Motor neuron (in vitro differentiated cells): ENCODE data around the gene MRPL55. TPM values are rescaled to one million over a fixed set of nuclear protein-coding genes. Genes with fewer than 3 reads are reported as not detected.
A peak's percentile ranks its signal among the peaks of the same experiment; 100 is the strongest.

Experiments
- ATAC-seq, 8 experiments: fragments of 200-7000 bp; cut with Tn5 transposase; replicated peaks in 6 of 8; 2 replicates each; pipeline ENCODE4 v1.8.0; 2021; ENCODE audit warnings: mild to moderate bottlenecking in 8 of 8, moderate library complexity in 8 of 8
- H3K27ac ChIP-seq, 2 donors: fragments of 250-450 bp; sonication (Bioruptor Pico); 2 replicates each; pipeline ENCODE4 v1.9.0; 2021; ENCODE audit warnings: antibody characterized with exemption in 2 of 2, mild to moderate bottlenecking in 2 of 2, moderate library complexity in 1 of 2
- H3K4me1 ChIP-seq, 2 donors: fragments of 250-450 bp; sonication (Bioruptor Pico); replicated peaks in 1 of 2; 2 replicates each; pipeline ENCODE4 v1.6.1; 2021; ENCODE audit warnings: antibody characterized with exemption in 2 of 2, mild to moderate bottlenecking in 2 of 2, moderate library complexity in 1 of 2
- H3K4me3 ChIP-seq, 5 donors: fragments of 250-450 bp; sonication (Bioruptor Pico); 2 replicates each; pipeline ENCODE4 v1.9.0; 2021; ENCODE audit warnings: antibody characterized with exemption in 5 of 5, mild to moderate bottlenecking in 5 of 5, moderate library complexity in 4 of 5
- WGBS, 10 experiments: fragments of 450-650 bp; shearing (Covaris generic); methylation state at CpG; one replicate each; pipeline ENCODE4 v1.0.0; 2022; 5-methylcytosine and 5-hydroxymethylcytosine counted together
- in situ Hi-C, 9 experiments: fragments of 400-800 bp; cut with MboI; loops; one replicate each; pipeline ENCODE4 v1.15.0; 2021; ENCODE audit warnings: low sequenced_read_pairs in 9 of 9, low pct_unique_long_range_greater_than_20kb in 2 of 9; ENCODE audit not compliant: unreplicated experiment in 9 of 9
- total RNA-seq, 8 experiments: library from RNA; unstranded; fragments of 300-600 nt; gene quantifications; 2 replicates each; pipeline versions ENCODE4 v1.2.3 to v1.2.4, GENCODE V29; 2022

Gene MRPL55
- total RNA-seq, 8 experiments from 2014 or later = 60.7 to 175 (median 87.2) TPM

DNA sequence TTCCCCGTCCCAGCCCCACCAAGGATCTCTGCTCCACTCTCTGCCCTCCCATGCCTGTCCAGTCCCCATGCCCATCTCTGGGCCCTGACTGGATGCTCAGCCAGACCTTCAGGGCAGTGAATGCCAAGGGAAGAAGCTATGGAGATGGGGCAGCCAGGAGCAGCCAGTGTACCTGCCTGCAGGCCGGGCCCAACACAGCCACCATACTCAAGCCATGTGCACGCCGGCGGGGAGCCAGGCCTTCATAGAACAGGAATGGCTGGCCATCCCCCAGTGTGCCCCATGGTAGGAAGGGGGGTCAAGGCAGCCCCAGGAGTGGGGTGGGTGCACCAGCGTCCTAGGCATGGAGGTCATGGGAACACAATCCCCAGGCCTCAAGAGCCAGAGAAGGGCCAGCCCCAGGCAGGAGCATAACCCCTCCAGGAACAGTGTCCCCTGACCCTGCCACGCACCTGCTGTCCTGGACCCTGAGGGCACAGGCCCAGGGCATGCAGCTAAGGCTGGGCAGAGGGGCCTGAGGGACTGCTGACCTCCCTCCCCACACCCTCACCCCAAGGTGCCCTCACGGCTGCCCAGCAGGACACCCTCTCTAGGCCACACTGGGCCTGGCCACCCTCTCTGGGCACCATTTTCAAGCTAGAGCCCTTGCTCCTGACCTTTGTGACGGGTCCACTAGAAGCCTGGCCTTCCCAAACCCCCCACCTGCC lies 46.9 kb downstream of the MRPL55 start:
- in situ Hi-C loops = no loop called here
- Histone ChIP-seq H3K27ac (no peak overlapping the region), H3K4me1 (peaks cover 2 to 9% of the 10 kb centered on the region in 2 donors), H3K4me3 (no peak overlapping the region)
- no peak for ATAC-seq
- 60 to 100% (median 83%) methylated on average over 1 to 4 of the region's 9 CpGs; no CpG with 5 or more reads in 6 of the 10 experiments for WGBS, 10 experiments

DNA sequence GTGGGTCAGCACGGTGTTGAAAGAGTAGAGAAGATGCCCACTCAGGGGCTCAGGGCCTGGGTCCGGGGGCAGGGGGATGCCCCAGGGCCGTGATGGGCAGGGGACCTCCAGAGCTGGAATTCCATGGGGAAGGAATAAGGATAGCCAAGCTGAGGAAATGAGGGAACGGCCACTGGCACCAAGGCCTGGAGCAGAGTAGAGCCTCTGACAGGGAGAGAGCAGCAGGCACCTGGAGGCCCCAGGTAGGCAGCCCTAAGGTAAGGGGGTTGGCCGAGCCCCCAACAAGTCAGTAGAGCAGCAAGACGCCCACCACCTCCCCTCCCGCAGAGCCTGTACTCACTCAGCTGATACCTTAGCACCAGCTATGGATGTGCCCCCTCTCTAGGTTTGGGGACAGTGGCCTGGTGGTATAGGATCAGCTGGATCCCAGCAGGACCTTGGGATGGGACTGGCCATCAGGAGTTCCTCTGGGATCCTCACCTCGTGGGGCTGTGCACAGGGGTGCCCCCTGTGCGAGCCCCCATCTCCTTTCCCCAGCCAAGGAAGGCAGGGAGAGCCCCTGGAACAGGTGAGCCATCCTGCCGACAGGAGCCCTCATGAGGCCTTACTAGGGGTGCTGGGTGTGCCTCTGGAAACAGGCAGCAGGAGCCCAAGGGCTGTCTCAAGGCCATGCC lies 47.6 kb downstream of the MRPL55 start:
- in situ Hi-C loops = no loop called here
- peak overlapping the region in 1 of 5 donors; percentile 42 for H3K4me3 ChIP-seq
- 0 to 100% (median 88%) methylated on average over 1 to 5 of the region's 10 CpGs; no CpG with 5 or more reads in 5 of the 10 experiments for WGBS, 10 experiments
- H3K4me1 ChIP-seq = peaks cover 2 to 9% of the 10 kb centered on the region in 2 donors
- H3K27ac ChIP-seq = no peak overlapping the region
- no peak for ATAC-seq

DNA sequence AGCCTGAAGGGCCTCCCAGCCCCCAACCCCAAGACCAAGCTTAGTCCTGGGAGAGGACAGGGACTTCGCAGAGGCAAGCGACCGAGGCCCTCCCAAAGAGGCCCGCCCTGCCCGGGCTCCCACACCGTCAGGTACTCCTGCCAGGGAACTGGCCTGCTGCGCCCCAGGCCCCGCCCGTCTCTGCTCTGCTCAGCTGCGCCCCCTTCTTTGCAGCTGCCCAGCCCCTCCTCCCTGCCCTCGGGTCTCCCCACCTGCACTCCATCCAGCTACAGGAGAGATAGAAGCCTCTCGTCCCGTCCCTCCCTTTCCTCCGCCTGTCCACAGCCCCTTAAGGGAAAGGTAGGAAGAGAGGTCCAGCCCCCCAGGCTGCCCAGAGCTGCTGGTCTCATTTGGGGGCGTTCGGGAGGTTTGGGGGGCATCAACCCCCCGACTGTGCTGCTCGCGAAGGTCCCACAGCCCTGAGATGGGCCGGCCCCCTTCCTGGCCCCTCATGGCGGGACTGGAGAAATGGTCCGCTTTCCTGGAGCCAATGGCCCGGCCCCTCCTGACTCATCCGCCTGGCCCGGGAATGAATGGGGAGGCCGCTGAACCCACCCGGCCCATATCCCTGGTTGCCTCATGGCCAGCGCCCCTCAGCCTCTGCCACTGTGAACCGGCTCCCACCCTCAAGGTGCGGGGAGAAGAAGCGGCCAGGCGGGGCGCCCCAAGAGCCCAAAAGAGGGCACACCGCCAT lies 48.5 kb downstream of the MRPL55 start:
- Histone ChIP-seq H3K4me1 (peaks cover 2 to 9% of the 10 kb centered on the region in 2 donors), H3K4me3 (peak overlapping the region in 4 of 5 donors; percentile 1 to 42 (median 29)), H3K27ac (peak overlapping the region in 1 of 2 donors; percentile 68)
- WGBS, 10 experiments = 0 to 71% (median 31%) methylated on average over 2 to 12 of the region's 34 CpGs; no CpG with 5 or more reads in 3 of the 10 experiments
- in situ Hi-C loops = no loop called here
- ATAC-seq = peak; percentile 14 to 57 (median 48)

DNA sequence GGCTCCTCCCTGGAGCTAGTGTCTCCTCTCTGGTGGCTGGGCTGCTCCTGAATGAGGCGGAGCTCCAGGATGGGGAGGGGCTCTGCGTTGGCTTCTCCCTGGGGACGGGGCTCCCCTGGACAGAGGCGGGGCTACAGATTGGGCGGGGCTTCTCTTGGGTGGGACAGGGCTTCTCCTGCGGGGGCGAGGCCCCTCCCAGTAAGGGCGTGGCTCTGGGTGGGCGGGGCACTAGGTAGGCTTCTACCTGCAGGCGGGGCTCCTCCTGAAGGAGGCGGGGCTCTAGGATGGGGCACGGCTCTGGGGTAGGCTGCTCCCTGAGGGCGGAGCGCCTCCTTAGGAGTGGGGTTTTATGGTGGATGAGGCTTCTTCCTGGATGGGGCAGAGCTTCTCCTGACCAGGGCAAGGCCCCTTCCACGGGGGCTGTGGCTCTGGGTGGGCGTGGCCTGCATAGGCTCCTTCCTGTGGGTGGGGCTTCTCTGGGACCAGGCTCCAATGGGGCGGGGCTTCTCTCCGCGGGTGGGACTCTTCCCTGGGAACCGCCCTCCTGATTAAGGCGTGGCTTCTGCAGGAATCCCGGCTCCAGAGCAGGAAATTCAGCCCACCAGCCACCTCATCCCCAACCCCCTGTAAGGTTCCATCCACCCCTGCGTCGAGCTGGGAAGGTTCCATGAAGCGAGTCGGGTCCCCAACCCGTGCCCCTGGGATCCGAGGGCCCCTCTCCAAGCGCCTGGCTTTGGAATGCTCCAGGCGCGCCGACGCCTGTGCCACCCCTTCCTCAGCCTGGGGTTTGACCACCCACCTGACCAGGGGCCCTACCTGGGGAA lies 49.3 kb downstream of the MRPL55 start:
- peak overlapping the region in 1 of 2 donors; percentile 68 for H3K27ac ChIP-seq
- ATAC-seq = peak; percentile 52 to 82 (median 77)
- H3K4me3 ChIP-seq = peak overlapping the region in 4 of 5 donors; percentile 1 to 42 (median 29)

DNA sequence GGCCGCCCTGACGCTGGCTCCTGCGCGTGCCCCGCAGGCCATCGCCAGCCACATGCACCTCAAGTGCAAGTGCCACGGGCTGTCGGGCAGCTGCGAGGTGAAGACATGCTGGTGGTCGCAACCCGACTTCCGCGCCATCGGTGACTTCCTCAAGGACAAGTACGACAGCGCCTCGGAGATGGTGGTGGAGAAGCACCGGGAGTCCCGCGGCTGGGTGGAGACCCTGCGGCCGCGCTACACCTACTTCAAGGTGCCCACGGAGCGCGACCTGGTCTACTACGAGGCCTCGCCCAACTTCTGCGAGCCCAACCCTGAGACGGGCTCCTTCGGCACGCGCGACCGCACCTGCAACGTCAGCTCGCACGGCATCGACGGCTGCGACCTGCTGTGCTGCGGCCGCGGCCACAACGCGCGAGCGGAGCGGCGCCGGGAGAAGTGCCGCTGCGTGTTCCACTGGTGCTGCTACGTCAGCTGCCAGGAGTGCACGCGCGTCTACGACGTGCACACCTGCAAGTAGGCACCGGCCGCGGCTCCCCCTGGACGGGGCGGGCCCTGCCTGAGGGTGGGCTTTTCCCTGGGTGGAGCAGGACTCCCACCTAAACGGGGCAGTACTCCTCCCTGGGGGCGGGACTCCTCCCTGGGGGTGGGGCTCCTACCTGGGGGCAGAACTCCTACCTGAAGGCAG lies 50.0 kb downstream of the MRPL55 start:
- no peak overlapping the region for H3K27ac ChIP-seq
- ATAC-seq = peak in 3 of 8 experiments; percentile 3 to 26 (median 19)
- peak overlapping the region in 3 of 5 donors; percentile 20 to 42 (median 38) for H3K4me3 ChIP-seq
- H3K4me1 ChIP-seq = peaks cover 2 to 9% of the 10 kb centered on the region in 2 donors
- in situ Hi-C loops = no loop called here
- WGBS, 10 experiments = 14% methylated on average over 26 of the region's 66 CpGs; no CpG with 5 or more reads in 9 of the 10 experiments

More for the DNA sequence above, 49.3 kb downstream of the MRPL55 start:
- H3K4me1 ChIP-seq = peaks cover 2 to 9% of the 10 kb centered on the region in 2 donors
- WGBS, 10 experiments = 0 to 77% (median 55%) methylated on average over 1 to 5 of the region's 33 CpGs; no CpG with 5 or more reads in 7 of the 10 experiments
- in situ Hi-C loops = no loop called here

DNA sequence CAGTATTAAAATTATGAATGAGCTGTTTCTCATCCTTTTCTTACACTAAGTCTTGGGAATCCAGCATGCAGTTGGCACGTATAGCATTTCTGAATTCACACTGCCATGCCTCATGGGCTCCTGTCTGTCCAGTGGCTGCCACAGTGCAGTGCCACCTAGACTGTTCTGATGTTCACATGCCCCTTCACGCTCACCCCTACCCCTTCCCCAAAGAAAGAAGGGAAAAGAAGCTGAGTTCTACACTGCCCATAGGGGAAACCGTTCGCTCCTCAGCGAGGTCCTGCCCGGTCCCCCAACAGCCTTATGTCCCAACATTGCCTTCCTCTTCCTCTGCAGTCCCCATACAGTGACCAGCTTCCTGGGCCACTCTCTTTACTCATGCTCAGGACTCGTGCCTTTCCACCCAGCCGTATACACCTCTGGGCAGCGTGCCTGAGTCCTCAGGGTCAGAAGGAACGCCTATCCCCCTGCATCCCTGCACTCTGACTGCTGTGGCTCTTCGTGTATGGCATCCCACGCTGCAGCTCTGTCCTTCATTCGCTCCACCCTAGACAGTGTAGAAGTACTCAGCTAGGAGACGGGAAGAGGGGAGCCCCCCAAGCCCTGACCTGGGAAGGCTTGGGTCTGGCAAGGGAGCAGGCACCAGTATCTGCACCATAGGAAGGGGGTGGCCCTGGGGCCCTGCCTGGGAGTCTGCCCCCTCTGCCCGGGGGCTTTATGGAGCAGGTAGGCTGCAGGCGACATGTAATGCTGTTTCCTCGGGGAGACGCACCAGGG lies 50.7 kb downstream of the MRPL55 start:
- ATAC-seq = no peak
- in situ Hi-C loops = no loop called here
- 33 to 63% (median 46%) methylated on average over 1 to 12 of the region's 18 CpGs; no CpG with 5 or more reads in 3 of the 10 experiments for WGBS, 10 experiments
- peak overlapping the region in 1 of 5 donors; percentile 42 for H3K4me3 ChIP-seq
- H3K4me1 ChIP-seq = peaks cover 2 to 9% of the 10 kb centered on the region in 2 donors
- H3K27ac ChIP-seq = no peak overlapping the region

Other genes starting within 250 kb of the MRPL55 start
- gene WNT9A, start 161.4 kb downstream of the MRPL55 start, total RNA-seq = 1 to 10 TPM in 4 of 8 experiments, under 1 TPM in 4; 0.28 to 4.9 (median 0.98) TPM
- gene WNT3A, start 102.3 kb downstream of the MRPL55 start, total RNA-seq = 1 to 10 TPM in 1 of 8 experiments, under 1 TPM in 6, not detected in 1; 0.05 to 1.3 (median 0.17) TPM
- gene ARF1, start 26.6 kb downstream of the MRPL55 start, total RNA-seq = 100 to 1,000 TPM; 255 to 597 (median 339) TPM
- gene C1orf35, start 6.0 kb downstream of the MRPL55 start, total RNA-seq = 100 to 1,000 TPM in 1 of 8 experiments, 10 to 100 TPM in 6, 1 to 10 TPM in 1; 8.1 to 126 (median 19.9) TPM
- gene GUK1, start 31.0 kb upstream of the MRPL55 start, total RNA-seq = 100 to 1,000 TPM; 187 to 466 (median 319) TPM
- 1 to 10 TPM in 2 of 8 experiments, under 1 TPM in 6; 0.71 to 1.6 (median 0.86) TPM for gene GJC2, start 40.6 kb upstream of the MRPL55 start, total RNA-seq
- gene IBA57, start 56.5 kb upstream of the MRPL55 start, total RNA-seq = 1 to 10 TPM; 2.8 to 6.0 (median 4.2) TPM
- gene OBSCN, start 98.7 kb upstream of the MRPL55 start, total RNA-seq = 10 to 100 TPM in 6 of 8 experiments, 1 to 10 TPM in 2; 2.7 to 38.5 (median 16.2) TPM